Suprapubic skin (tissue), 4 donors: ENCODE measurements around the gene CEP85.

Experiments
- EP300 ChIP-seq: sonication (generic); formaldehyde crosslinking; IDR thresholded peaks from one replicate; pipeline ENCODE4 v1.6.1; 2017; ENCODE audit warnings: antibody characterized with exemption
- POLR2A ChIP-seq, 2 donors: fragments of 450-650 bp; IDR thresholded peaks; one replicate each; pipeline ENCODE4 v1.6.1; 2017; ENCODE audit warnings: antibody characterized with exemption in 2 of 2, mild to moderate bottlenecking in 2 of 2, moderate library complexity in 2 of 2
- POLR2AphosphoS5 ChIP-seq, 3 donors: sonication (generic); formaldehyde crosslinking; IDR thresholded peaks; one replicate each; pipeline ENCODE4 v1.6.1; 2017; ENCODE audit warnings: antibody characterized with exemption in 3 of 3
- TF ChIP-seq, protein P1 (sequence below), 2 donors: fragments of 200-600 bp in 1 of 2; fragments of 450-650 bp in 1 of 2; sonication (generic) in 1 of 2; IDR thresholded peaks; one replicate each; pipeline ENCODE4 v1.5.1; 2016 to 2019; ENCODE audit warnings: antibody characterized with exemption in 2 of 2, mild to moderate bottlenecking in 1 of 2, moderate library complexity in 1 of 2

DNA sequence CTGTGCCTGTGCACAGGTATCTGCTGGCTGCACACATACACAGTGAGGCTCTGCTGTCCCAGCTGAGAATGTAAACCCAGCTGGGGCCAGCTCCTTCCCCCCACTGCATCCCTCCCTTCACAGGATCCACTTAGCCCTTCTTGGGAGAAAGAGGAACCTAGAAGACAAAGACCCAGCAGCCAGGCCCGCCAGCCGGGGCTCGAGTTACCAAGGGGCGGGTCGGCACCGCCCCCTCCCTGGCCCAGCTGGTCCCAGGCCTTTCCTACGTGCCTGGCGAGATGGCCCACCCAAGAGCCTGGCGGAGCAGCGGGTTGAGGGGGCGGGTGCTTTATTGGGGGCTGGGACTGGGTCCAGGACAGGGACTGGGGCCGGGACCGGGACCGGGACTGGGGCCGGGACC, 48.0 kb downstream of the CEP85 start:
- TF ChIP-seq EP300 (no peak), POLR2A (IDR thresholded peaks at IDR 0.05) (no peak), POLR2AphosphoS5 (IDR thresholded peaks at IDR 0.05) (no peak)
- TF ChIP-seq, protein P1, sequence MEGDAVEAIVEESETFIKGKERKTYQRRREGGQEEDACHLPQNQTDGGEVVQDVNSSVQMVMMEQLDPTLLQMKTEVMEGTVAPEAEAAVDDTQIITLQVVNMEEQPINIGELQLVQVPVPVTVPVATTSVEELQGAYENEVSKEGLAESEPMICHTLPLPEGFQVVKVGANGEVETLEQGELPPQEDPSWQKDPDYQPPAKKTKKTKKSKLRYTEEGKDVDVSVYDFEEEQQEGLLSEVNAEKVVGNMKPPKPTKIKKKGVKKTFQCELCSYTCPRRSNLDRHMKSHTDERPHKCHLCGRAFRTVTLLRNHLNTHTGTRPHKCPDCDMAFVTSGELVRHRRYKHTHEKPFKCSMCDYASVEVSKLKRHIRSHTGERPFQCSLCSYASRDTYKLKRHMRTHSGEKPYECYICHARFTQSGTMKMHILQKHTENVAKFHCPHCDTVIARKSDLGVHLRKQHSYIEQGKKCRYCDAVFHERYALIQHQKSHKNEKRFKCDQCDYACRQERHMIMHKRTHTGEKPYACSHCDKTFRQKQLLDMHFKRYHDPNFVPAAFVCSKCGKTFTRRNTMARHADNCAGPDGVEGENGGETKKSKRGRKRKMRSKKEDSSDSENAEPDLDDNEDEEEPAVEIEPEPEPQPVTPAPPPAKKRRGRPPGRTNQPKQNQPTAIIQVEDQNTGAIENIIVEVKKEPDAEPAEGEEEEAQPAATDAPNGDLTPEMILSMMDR (IDR thresholded peaks at IDR 0.05) = no peak
